Ovary (tissue), 9 donors: ENCODE measurements around the gene STIL. TPM values are rescaled to one million over a fixed set of nuclear protein-coding genes. Genes with fewer than 3 reads are reported as not detected.

Source experiments
- DNase-seq, 5 donors: peaks; one replicate each; pipeline ENCODE4 v3.0.0-alpha.2; 2019 to 2020
- H3K27ac ChIP-seq, 2 donors: fragments of 200-600 bp; one replicate each; pipeline versions ENCODE4 v1.5.1 to v1.8.0; 2019 to 2022
- H3K27me3 ChIP-seq: fragments of 200-600 bp; one replicate; pipeline ENCODE4 v1.8.0; 2022
- H3K36me3 ChIP-seq: fragments of 200-600 bp; sonication (generic); one replicate; pipeline ENCODE4 v1.5.1; 2019
- H3K4me1 ChIP-seq: one replicate; pipeline ENCODE4 v1.8.1; 2013; ENCODE audit warnings: mild to moderate bottlenecking, moderate library complexity; ENCODE audit not compliant: insufficient read depth
- H3K4me3 ChIP-seq: fragments of 200-600 bp; sonication (generic); one replicate; pipeline ENCODE4 v1.5.1; 2017
- H3K9me3 ChIP-seq, 2 donors: fragments of 200-600 bp in 1 of 2; sonication (generic) in 1 of 2; one replicate each; pipeline versions ENCODE4 v1.5.1 to v1.8.1; 2013 to 2019; ENCODE audit warnings: mild to moderate bottlenecking in 1 of 2, moderate library complexity in 1 of 2
- CTCF ChIP-seq, 3 donors: fragments of 450-650 bp in 2 of 3; fragments of 200-600 bp in 1 of 3; IDR thresholded peaks; one replicate each; pipeline versions ENCODE4 v1.5.1 to v1.8.0; 2016 to 2022; ENCODE audit warnings: antibody characterized with exemption in 3 of 3, mild to moderate bottlenecking in 1 of 3
- EP300 ChIP-seq: sonication (generic); formaldehyde crosslinking; IDR thresholded peaks from one replicate; pipeline ENCODE4 v1.6.1; 2017; ENCODE audit warnings: antibody characterized with exemption
- POLR2A ChIP-seq: fragments of 450-650 bp; IDR thresholded peaks from one replicate; pipeline ENCODE4 v1.6.1; 2017; ENCODE audit warnings: antibody characterized with exemption, mild to moderate bottlenecking, moderate library complexity
- WGBS, 3 donors: extraction: QIAGEN DNeasy Blood & Tissue Kit in 1 of 3; methylation state at CpG; one replicate each; pipeline versions ENCODE4 v1.1.5 to v1.1.7; 2013 to 2017; 5-methylcytosine and 5-hydroxymethylcytosine counted together
- intact Hi-C, 4 donors: fragments of 100-400 bp; cut with DNase I; formaldehyde crosslinking; loops; one replicate each; pipeline versions ENCODE4 v1.11.0 to v1.15.1; 2022 to 2023
- polyA plus RNA-seq, 2 donors: library from polyadenylated mRNA; stranded (reverse); fragments of 200-250 nt in 1 of 2; fragments of 350-450 nt in 1 of 2; fragmentation: Illumina TruSeq in 1 of 2; extraction: RNeasy Lipid Tissue Mini Kit (QIAGEN cat#74804) in 1 of 2; gene quantifications; one replicate each; pipeline ENCODE4 v1.2.3, GENCODE V29; 2013 to 2014
- total RNA-seq, 7 donors: library from RNA; depleted of rRNA in 2 of 7; stranded (reverse); fragments of >200 nt in 2 of 7; fragmentation: NEBNext Ultra II Directional in 3 of 7; extraction: Animal tissue kit (Norgen Biotek cat#: 25700) in 3 of 7; gene quantifications; one replicate each; pipeline versions ENCODE4 v1.1.0 to v1.2.4, GENCODE V29; 2016 to 2023
- donor health status: DM: no; HTN: no; CAD: no; lungs with moderate emphysema.
- donor health status: DM: no; HTN: no; CAD: no.
- donor health status: Bipolar disorder and iron deficiency.
- donor health status: DM: yes; HTN: yes; CAD: no.
- donor health status: DM: no; HTN: no; CAD: no.
- donor health status: DM: yes; HTN: yes; CAD: no.

Gene STIL
- total and polyA plus RNA-seq, 9 donors = 0.60 to 2.3 (median 1.0) TPM

DNA sequence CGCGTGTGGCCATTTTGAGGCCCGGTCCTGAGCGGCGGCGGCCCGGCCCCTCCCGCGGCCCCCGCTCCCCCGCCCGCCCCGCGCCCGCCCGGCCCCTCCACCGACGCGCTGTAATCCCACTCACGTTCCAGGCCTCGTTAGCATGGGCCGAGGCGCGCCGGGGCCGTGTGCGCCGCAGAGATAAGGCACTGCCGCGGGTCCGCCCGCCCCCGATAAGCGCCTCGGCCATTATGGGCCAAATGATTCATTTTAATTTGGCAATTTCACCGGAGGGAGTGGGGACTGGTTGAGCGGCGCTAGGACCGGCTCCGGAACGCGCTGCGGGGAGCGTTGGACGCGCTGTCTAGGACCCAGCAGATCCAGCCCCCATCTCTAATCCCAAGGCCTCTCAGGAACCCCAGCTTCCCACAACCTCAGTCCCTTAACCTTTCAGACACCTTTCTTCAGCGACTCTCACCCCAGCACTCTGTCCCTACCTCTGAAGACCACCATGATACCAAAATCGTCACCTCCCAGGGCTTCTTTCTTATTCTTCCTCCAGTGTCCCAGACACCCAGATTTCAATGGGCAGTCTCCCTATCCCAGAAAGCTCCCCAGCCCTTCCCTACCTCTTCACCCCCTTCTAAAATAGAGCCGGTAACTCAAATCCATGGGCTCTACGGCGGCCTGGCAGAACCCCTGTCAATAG is 81.6 kb downstream of the STIL start, which contains the start of gene TAL1:
Gene TAL1 (minus strand): TSS at position 39 of the 688 bp plus-strand sequence. CDS start 6,337 bp downstream, outside the sequence.
- Histone ChIP-seq H3K4me1 (peaks cover 3% of the 10 kb centered on the region), H3K9me3 (no peaks in the 10 kb centered on the region), H3K36me3 (no peaks in the 10 kb centered on the region), H3K27ac (no peak within 1 kb of the TSS), H3K4me3 (peak within 1 kb of the TSS; percentile 10), H3K27me3 (peaks cover 5% of the 10 kb centered on the region)
- DNase-seq = no peak
- intact Hi-C loops = no loop called here
- TF ChIP-seq EP300 (no peak), CTCF (IDR thresholded peaks at IDR 0.05) (no peak), POLR2A (peak; percentile 11)
- 5 to 7% (median 7%) methylated on average over 43 to 51 of the region's 51 CpGs for WGBS, 3 donors

DNA sequence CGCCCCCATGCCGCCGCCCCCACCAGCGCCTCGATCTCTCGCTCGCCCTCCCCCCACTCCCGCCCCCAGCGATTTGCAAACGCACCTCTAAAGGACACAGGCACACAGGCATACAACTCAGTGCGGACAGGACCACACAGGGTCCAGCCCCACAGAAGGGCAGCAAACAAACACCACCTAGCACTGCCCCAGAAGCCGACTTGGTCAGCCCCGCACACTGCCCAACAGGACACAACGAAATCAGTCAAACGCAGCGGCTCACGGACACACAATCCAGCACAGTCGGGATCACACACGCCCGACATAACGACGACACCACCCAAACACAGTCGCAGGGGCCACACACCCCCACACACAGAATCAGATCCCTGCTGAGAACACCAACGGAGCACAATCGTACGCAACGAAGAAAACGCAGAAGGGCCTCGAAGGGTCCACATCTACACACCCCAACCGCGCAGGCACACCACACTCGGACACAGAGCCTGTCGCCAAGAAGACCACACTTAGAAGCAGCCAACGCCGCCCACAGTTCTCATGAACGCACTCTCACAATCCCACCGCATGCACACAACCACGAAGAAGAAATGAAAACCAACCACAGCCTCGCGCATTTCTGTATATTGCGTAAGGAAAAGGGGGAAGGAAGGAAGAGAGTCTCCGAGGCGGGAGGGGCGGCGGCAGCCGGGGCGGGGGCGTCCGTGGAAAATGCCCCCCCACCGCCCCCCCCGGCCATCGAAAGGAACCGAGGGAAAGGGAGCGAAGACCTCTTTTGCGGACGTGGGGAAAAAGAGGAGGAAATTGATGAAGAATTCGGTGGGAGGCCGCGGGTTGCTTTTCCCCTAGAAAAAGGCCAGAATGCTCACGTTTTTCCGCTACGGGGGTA is 82.4 kb downstream of the STIL start:
- WGBS, 3 donors = 3 to 4% (median 4%) methylated on average over 55 to 62 of the region's 62 CpGs
- H3K4me1 ChIP-seq = peaks cover 3% of the 10 kb centered on the region
- H3K27me3 ChIP-seq = peaks cover 5% of the 10 kb centered on the region
- intact Hi-C loops = no loop called here
- H3K36me3 ChIP-seq = no peaks in the 10 kb centered on the region
- H3K9me3 ChIP-seq = no peaks in the 10 kb centered on the region
- TF ChIP-seq POLR2A (no peak), EP300 (no peak), CTCF (IDR thresholded peaks at IDR 0.05) (no peak)
- no peak overlapping the region for H3K27ac ChIP-seq
- peak overlapping the region; percentile 10 for H3K4me3 ChIP-seq
- no peak for DNase-seq

- H3K27ac ChIP-seq = no peak overlapping the region
- H3K9me3 ChIP-seq = no peaks in the 10 kb centered on the region
- H3K27me3 ChIP-seq = peaks cover 5% of the 10 kb centered on the region
- DNase-seq = no peak
- intact Hi-C loops = no loop called here
- TF ChIP-seq EP300 = no peak
- no peak for TF ChIP-seq POLR2A
- no peak for TF ChIP-seq CTCF (IDR thresholded peaks at IDR 0.05)
- H3K36me3 ChIP-seq = no peaks in the 10 kb centered on the region
- WGBS, 3 donors = 7 to 8% (median 7%) methylated on average over 43 to 44 of the region's 44 CpGs
- H3K4me3 ChIP-seq = no peak overlapping the region
- H3K4me1 ChIP-seq = peaks cover 3% of the 10 kb centered on the region
These were observed 83.2 kb downstream of the STIL start for GRCh38 chr1:47230692-47231300.

DNA sequence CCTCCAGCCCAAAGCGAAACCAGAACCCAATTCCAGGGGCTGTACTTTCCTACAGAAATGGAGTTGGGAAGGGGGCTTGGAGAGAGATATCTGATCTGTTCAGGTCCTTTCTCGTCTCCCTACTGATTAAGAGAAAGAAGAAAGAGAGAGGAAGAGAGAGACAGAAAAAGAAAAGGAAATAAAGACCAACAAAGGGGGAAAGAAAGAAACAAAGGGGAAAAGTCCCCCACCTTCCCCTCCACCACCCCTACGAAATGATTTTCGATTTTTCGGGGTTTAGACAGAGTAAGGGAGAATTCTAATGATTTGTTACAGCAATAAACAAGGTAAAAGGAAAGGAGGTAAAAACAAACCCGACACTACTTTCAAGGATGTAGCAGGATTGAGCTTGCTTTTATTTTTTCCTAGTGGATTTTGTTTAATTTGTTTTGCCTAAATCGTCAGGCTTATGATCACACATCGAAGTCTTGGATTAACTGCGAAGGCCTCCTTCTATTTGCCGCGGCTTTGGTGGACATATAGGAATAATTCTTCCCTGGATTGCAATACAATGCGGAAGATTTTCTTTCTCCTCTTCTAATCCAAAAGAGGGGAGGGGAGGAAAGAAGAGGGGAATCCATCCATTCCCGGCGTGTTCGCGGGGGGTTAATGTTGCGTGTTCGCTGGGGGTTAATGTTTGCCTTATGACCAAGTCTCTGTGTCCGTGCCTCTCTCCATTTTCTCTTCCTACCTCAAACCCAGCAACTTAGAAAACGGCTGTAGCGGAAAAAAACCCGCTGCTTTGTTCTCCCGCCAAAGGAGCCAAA is 83.9 kb downstream of the STIL start:
- no peaks in the 10 kb centered on the region for H3K36me3 ChIP-seq
- peaks cover 7% of the 10 kb centered on the region for H3K4me1 ChIP-seq
- H3K27ac ChIP-seq = no peak overlapping the region
- 12 to 15% (median 14%) methylated on average over 23 of the region's 23 CpGs for WGBS, 3 donors
- H3K9me3 ChIP-seq = no peaks in the 10 kb centered on the region
- H3K4me3 ChIP-seq = no peak overlapping the region
- DNase-seq = no peak
- peaks cover 5% of the 10 kb centered on the region for H3K27me3 ChIP-seq
- intact Hi-C loops = no loop called here
- TF ChIP-seq CTCF (IDR thresholded peaks at IDR 0.05) (no peak), EP300 (no peak), POLR2A (no peak)
